Measurements from ENCODE around the gene EPHB1. TPM values are rescaled to one million over a fixed set of nuclear protein-coding genes. Genes with fewer than 3 reads are reported as not detected.

Gene EPHB1
- total RNA-seq, 2 donors from 2014 or later: 2.3 to 21.2 TPM

DNA sequence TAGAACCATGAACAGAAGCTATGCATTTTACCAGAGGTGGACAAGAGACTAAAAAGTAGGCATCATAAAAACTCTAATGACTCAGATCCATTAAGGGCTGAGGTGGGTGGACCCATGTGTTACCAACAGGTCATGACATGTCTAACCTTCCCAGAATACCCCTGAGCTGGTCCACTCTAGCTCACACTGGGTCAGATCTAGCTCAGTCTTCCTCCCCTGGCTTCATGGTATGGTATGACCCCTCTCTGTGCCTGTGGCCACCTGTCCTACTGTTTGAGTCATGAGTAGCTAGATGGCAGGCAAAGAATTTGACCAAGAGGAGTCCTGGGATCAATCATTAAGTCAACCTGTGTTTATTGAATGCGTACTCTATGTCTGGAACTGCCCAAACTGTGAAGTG, 340.4 kb downstream of the EPHB1 start:
- no peak overlapping the region for H3K27ac ChIP-seq
- no peak for TF ChIP-seq CTCF (IDR thresholded peaks at IDR 0.05)
- TF ChIP-seq POLR2A (IDR thresholded peaks at IDR 0.05): no peak
- no peak for TF ChIP-seq POLR2AphosphoS5 (IDR thresholded peaks at IDR 0.05)
- DNase-seq (ENCODE audit: low spot score): no peak
- H3K36me3 ChIP-seq: no peaks in the 10 kb centered on the region
- intact Hi-C loops (cut with DNase I): no loop called here
- H3K27me3 ChIP-seq (replicated peaks; ENCODE audit: insufficient read depth): no peaks in the 10 kb centered on the region
- WGBS: 93% methylated on average over 1 of the region's 1 CpG
- no peak overlapping the region for H3K4me3 ChIP-seq
- no peaks in the 10 kb centered on the region for H3K4me1 ChIP-seq (replicated peaks)
- no peaks in the 10 kb centered on the region for H3K9me3 ChIP-seq

DNA sequence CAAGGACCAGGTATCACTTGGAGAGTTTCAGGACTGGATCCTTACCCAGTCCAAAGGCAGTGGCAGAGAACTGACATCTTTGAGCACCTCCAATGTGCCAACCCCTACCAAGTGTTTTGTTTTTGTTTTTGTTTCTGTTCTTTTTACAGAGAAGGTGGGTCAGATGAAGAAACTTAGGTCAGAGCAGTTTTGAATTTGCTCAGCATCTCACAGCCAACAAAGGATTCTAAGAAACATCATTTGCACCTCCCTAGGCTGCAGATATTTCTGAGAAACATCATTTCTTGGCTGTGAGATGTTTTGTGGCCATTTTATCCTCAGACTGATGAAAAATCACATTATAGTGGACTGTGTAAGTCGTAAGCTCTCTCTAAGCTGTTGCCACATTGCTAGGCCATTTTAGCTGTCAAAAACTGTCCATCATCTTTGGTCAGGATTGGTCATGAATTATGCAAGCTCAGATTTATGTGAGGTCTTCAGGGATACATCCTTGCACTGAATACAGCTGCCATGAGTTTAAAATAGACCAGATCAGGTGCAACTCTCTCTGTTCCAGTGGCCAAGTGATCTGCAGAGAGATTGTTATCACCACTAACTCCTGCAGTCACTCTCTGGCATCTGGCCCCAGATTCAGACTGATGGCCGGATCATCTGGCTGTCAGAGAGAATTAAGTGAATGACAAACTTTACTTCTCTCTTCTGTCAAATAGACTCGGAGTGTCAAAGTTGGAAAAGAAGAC, 341.5 kb downstream of the EPHB1 start:
- DNase-seq (ENCODE audit: low spot score): no peak
- WGBS: 82% methylated on average over 3 of the region's 3 CpGs

GRCh38 chr3:135137296-135137695, 342.2 kb downstream of the EPHB1 start:
- Histone ChIP-seq H3K36me3 (no peaks in the 10 kb centered on the region), H3K4me3 (no peak overlapping the region)
- WGBS: 74% methylated on average over 2 of the region's 2 CpGs

More for the DNA sequence above, 341.5 kb downstream of the EPHB1 start:
- Histone ChIP-seq H3K36me3 (no peaks in the 10 kb centered on the region), H3K4me3 (no peak overlapping the region), H3K27me3 (replicated peaks; ENCODE audit: insufficient read depth) (no peaks in the 10 kb centered on the region), H3K4me1 (replicated peaks) (no peaks in the 10 kb centered on the region), H3K27ac (no peak overlapping the region), H3K9me3 (no peaks in the 10 kb centered on the region)
- intact Hi-C loops (cut with DNase I): no loop called here
- TF ChIP-seq CTCF (IDR thresholded peaks at IDR 0.05) (no peak), POLR2AphosphoS5 (IDR thresholded peaks at IDR 0.05) (no peak), POLR2A (IDR thresholded peaks at IDR 0.05) (no peak)

GRCh38 chr3:135138776-135139175, 343.7 kb downstream of the EPHB1 start:
- Histone ChIP-seq H3K36me3 (no peaks in the 10 kb centered on the region), H3K27ac (no peak overlapping the region), H3K4me3 (no peak overlapping the region), H3K4me1 (replicated peaks) (no peaks in the 10 kb centered on the region), H3K9me3 (no peaks in the 10 kb centered on the region), H3K27me3 (replicated peaks; ENCODE audit: insufficient read depth) (no peaks in the 10 kb centered on the region)
- WGBS: 84% methylated on average over 4 of the region's 4 CpGs
- intact Hi-C loops (cut with DNase I): no loop called here
- DNase-seq (ENCODE audit: low spot score): no peak
- TF ChIP-seq POLR2A (IDR thresholded peaks at IDR 0.05) (no peak), POLR2AphosphoS5 (IDR thresholded peaks at IDR 0.05) (no peak), CTCF (IDR thresholded peaks at IDR 0.05) (no peak)

More at GRCh38 chr3:135137296-135137695, 342.2 kb downstream of the EPHB1 start:
- no peak for TF ChIP-seq POLR2AphosphoS5 (IDR thresholded peaks at IDR 0.05)
- no peak for TF ChIP-seq CTCF (IDR thresholded peaks at IDR 0.05)
- TF ChIP-seq POLR2A (IDR thresholded peaks at IDR 0.05): no peak
- H3K27me3 ChIP-seq (replicated peaks; ENCODE audit: insufficient read depth): no peaks in the 10 kb centered on the region
- DNase-seq (ENCODE audit: low spot score): no peak
- no peaks in the 10 kb centered on the region for H3K9me3 ChIP-seq
- intact Hi-C loops (cut with DNase I): no loop called here
- no peak overlapping the region for H3K27ac ChIP-seq
- H3K4me1 ChIP-seq (replicated peaks): no peaks in the 10 kb centered on the region

- intact Hi-C loops (cut with DNase I): no loop called here
- WGBS: 96% methylated on average over 3 of the region's 3 CpGs
- Histone ChIP-seq H3K27me3 (replicated peaks; ENCODE audit: insufficient read depth) (no peaks in the 10 kb centered on the region), H3K27ac (no peak overlapping the region), H3K4me1 (replicated peaks) (no peaks in the 10 kb centered on the region), H3K4me3 (no peak overlapping the region), H3K36me3 (no peaks in the 10 kb centered on the region), H3K9me3 (no peaks in the 10 kb centered on the region)
- no peak for DNase-seq (ENCODE audit: low spot score)
- no peak for TF ChIP-seq POLR2AphosphoS5 (IDR thresholded peaks at IDR 0.05)
- TF ChIP-seq POLR2A (IDR thresholded peaks at IDR 0.05): no peak
- no peak for TF ChIP-seq CTCF (IDR thresholded peaks at IDR 0.05)
Measured at GRCh38 chr3:135140591-135140990, 345.5 kb downstream of the EPHB1 start.
